AG08395 (cell line): ENCODE data around the gene TACR1.
"Not testable (repeated sequence)": the region's sequence is repeated elsewhere in the genome, so short reads cannot be mapped to it uniquely, and the experiment has no call there.

Experiments
- DNase-seq: peaks from one replicate; pipeline ENCODE4 v3.0.0; 2012; ENCODE audit warnings: mixed read lengths, low spot score

The TACR1 gene

GRCh38 chr2:75146221-75146605, 53.1 kb downstream of the TACR1 start:
- DNase-seq = not testable (repeated sequence)

DNA sequence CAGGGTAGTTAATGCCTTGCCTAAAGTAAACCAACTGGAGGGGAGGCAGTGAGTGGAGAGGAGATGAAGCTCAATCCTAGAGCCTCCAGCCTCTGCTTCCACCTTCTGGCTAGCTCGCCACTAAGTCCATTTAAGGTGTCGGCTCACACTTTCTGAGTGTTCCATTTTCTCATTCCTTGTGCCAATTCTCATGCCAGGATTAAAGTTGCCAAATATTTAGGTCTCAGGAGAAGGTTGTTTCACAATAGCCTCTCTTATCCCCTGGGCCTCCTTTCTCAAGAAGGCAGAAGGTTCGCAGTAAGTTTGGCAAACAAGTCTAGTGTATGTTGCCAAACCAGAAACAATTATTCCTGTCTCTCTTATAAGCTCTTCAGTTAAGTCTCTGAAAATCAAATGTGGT, 57.2 kb downstream of the TACR1 start:
- no peak for DNase-seq

DNA sequence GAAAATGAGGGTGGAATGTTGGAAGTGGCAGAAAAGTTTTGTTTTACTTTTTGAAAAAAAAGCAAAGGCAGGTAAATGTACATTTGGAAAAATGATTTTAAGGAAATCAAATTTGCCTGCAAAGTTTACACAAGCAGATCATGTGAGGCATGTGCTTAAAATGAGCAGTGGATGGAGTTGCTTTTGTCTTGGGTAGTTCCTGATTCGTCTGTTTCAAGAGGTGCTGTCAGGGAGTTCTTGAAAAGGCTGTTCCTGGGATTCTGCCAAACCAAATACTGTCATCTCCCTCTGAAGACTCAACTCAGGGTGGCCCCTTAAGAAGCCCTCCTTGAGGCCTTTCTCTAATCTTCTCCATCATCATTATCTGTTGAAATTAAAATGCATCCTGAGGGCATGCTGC, 59.0 kb downstream of the TACR1 start:
- no peak for DNase-seq

DNA sequence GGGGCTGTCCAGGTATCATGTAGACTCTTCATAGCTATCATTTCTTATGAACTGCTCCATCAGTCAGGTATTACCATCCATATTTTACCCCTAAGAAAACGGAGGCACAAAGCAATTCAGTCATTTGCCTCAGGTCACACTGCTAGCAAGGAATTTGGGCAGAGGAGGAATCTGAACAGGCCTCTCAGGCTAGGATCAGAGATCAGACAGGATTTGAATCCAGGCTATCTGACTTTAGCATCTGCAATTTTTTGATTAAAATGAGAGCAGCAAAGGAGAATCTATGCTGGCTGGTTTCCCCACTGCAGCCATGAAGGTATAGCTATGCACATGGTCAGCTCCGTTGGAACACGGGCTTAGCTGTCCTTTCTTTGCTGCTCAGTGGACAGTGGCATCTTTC, 60.1 kb downstream of the TACR1 start:
- no peak for DNase-seq

DNA sequence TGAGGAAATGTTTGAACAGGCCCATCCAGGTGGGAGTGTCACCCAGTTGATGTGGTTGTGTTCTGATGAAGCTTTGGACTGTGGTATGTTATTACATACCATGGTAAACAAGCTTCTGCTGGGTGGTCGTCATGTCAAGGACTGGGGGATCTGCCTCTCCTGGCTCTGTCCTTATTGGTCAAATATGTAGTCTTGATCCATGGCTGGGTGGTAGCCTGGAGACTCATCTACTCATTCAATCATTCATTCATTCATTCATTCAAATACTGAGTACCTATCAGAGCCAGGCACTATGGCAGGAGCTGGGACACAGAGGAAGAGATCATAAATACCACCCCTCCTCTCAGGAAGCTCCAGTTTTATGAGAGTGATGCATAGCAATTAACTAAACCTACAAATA, 60.8 kb downstream of the TACR1 start:
- no peak for DNase-seq

GRCh38 chr2:75135776-75136400, 63.4 kb downstream of the TACR1 start:
- no peak for DNase-seq

GRCh38 chr2:75134860-75135259, 64.5 kb downstream of the TACR1 start:
- DNase-seq = no peak

- DNase-seq = no peak
Observed at GRCh38 chr2:75133621-75134570, 65.4 kb downstream of the TACR1 start.

- DNase-seq = no peak
Observed at GRCh38 chr2:75130171-75130570, 69.1 kb downstream of the TACR1 start.

- no peak for DNase-seq
Observed at GRCh38 chr2:75123876-75124275, 75.4 kb downstream of the TACR1 start.

GRCh38 chr2:75113231-75113869, 86.0 kb downstream of the TACR1 start:
- DNase-seq = no peak

- DNase-seq = no peak
Observed at GRCh38 chr2:75108937-75109482, 90.3 kb downstream of the TACR1 start.

DNA sequence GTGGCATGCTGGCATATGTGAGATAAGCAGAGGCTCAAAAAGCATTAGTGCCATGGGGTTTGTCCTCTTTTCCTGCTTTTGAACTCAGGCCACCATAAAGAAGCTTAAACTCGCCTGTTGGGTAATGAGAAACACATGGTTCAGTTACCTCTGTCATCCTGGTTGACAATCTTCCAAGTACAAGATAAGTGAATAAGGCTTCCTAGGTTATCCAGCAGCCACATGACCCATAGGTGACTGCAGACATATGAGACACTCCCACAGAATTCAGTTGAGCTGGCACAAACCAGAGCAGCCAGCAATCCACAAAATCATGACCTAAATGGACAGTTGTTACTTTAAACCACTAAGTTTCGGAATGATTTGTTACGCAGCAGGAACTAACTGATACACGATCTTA, 97.3 kb downstream of the TACR1 start:
- DNase-seq = no peak

- DNase-seq = peak; percentile 25
Observed at GRCh38 chr2:75100801-75101151, 98.5 kb downstream of the TACR1 start.

DNA sequence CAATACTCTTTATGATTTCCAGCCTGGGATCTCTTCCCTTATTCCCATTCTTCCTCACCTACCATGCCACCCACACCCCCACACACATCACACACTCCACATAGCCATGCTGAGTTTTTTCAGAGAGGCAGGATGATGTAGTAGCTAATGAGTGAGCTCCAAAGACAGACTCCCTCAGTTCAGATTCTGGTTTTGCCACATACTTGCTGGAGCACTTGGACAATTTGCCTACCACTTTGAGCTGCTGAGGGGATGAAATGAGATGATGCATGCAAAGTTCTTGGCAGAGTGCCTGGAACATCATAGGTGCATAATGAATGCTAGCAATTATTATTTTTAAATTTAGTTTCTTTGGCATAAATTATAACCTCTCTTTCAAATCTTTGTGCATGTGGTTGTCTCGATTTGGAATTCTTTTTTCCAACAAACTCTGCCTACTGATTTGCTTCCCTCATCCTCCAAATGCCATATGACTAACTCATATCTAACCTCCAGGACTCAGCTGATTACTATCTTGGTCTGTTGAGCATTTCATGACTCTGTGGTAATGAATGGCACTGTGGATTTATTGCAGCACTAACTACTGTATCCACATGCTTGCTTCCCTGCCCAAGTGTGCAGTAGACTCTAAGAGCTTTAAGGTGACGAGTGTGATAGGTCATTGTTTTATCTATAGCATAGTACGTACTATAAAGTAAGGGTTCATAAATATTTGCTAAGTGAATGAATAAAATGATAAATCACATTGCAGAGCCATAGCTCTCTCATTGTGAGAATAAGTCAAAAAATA, 99.1 kb downstream of the TACR1 start:
- peak; percentile 88 for DNase-seq

GRCh38 chr2:75099521-75099922, 99.8 kb downstream of the TACR1 start:
- no peak for DNase-seq

DNA sequence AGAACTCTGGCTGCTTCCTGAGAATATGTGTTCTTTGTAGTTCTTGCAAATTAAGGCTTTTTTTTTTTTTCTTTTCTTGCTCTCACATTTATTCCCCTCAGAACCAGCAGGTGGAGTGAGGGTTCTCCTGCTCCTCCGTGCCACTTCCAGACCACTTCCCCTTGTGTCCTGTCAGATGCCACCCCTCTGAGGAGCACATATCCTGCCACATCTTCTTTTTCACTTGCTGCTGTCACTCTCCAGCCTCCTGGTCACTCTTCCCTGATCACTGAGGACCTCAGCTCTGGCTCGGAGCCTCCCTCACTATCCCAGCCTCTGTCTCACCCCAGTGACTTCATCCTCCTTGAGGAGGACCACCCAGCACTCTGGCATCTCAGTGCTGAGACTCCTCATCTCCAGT, 100.5 kb downstream of the TACR1 start:
- peak; percentile 44 for DNase-seq

- DNase-seq = no peak
Observed at GRCh38 chr2:75097831-75098230, 101.5 kb downstream of the TACR1 start.

DNA sequence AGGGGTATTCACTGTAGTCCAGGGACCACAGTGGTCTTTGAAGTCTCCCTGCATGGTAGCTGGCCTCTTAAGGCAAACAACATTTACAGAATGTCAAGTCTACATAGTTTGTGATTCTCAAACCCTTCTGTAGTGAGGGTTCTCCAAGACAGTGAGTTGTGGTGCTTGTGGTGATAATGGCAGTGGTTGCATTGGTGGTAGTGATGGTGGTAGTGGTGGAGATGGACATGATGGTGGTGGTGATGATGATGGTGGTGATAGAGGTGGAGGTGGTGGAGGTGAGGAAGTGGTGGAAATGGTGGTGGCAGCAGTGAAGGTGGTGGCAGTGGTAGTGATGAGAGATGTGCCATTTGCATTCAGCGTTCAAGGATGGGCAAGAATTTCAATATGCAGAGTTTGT, 104.9 kb downstream of the TACR1 start:
- no peak for DNase-seq

- no peak for DNase-seq
Observed at GRCh38 chr2:75090770-75091515, 108.4 kb downstream of the TACR1 start.

DNA sequence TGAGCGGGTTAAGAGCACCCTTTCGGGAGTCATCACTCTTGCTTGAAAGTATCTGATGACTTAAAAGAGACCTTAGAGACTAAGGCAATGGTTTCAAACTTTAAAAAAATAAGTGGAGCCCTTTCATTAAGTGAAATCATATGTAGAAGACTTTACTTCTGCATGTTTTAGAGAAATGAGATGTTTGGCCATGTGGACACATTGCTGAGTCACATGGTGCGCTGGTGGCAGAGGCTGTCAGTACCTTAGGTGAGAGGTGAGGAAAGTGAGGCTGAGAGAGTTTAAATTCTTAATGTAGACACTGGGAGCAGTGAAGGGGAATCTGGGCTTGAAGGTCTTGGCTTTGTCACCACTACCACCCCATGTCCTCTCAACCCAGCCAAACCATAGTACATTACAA, 109.8 kb downstream of the TACR1 start:
- DNase-seq = no peak
